NCI-H2227 (cell line): ENCODE measurements around the gene HRH2.
A peak's percentile ranks its signal among the peaks of the same experiment; 100 is the strongest.
"Not testable (repeated sequence)": the region's sequence is repeated elsewhere in the genome, so short reads cannot be mapped to it uniquely, and the experiment has no call there.

Experiments used
- DNase-seq: peaks from one replicate; lab custom pipeline; 2025; ENCODE audit not compliant: unreplicated experiment; lab: John Stamatoyannopoulos, UW

HRH2 gene

GRCh38 chr5:175642998-175643397 is 14.9 kb upstream of the HRH2 start:
- no peak for DNase-seq

DNA sequence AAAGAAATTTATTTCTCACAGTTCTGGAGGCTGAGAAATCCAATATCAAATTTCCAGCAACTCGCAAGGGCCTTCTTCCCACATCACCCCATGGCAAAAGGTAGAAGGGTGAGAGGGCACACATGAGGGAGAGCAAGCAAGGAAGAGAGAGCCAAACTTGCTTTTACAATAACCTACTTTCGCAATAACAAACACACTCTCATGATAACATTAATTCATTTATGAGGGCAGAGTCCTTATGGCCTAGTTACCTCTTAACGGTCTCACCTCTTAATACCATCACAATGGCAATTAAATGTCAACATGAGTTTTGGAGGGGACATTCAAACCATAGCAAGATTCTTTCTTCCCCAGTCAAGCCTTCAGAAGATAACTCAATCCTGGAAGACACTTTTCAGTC is 11.6 kb upstream of the HRH2 start:
- no peak for DNase-seq

DNA sequence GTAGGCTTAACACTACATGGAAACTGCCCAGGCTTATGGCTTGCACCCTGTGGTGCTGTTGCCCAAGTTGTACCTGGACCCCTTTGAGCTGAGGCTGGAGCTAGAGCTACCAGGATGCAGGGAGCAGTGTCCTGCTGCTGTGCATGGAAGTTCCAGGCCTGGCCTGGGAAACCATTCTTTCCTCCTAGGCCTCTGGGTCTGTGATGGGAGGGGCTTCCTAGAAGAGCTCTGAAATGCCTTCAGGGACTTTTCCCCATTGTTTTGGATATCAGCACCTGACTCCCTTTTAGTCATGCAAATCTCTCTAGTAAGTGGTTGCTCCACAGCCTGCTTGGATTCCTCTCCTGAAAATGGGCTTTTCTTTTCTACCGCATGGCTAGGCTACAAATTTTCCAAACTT is 7.9 kb upstream of the HRH2 start:
- DNase-seq, result no peak

GRCh38 chr5:175650430-175651205 is 7.3 kb upstream of the HRH2 start:
- DNase-seq, result not testable (repeated sequence)

DNA sequence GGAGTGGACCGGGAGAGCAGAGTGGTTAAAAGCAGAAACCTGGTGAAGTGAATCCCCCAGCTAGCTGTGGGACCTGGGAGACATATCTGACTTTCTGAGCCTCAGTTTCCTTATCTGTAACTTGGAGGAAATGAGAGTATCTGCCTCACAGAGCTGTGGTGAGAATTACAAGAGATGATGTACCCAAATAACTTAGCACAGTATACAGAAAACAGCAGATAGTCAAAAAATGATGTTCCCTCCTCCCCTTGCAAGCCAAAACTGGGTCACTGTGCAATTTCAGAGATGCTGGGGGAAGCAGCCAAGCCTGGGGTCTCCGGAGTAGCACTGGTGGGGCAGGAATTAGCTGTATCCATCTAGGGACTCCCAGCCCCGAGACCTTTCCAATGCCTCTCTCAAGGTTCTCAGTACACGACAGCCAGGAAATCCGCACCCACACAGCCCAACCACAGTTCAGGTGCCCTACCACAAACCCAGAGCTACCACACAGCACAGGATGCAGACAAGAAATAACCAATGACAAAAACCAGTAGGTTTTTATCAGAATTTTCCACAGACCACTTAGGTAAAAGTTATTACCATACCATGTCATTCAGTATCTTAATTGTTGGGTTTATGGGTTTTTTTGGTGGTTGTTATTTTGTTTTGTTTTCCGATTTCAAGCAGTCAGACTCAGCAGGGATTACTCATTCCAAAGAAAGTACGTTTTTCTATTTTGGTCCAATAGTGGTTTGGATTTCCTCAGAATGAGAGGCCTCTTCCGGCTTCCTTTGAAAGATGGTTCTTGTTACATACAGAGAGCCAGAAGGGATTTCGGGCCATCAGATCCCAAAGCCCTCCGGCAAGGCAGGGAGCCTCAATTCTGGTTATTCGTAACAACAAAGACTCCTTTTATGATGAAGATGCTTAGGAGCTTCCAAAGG is 4.9 kb upstream of the HRH2 start:
- DNase-seq, result no peak

GRCh38 chr5:175653763-175654162 is 4.1 kb upstream of the HRH2 start:
- DNase-seq, result no peak

GRCh38 chr5:175654339-175654738 is 3.5 kb upstream of the HRH2 start:
- DNase-seq, result peak; percentile 1

DNA sequence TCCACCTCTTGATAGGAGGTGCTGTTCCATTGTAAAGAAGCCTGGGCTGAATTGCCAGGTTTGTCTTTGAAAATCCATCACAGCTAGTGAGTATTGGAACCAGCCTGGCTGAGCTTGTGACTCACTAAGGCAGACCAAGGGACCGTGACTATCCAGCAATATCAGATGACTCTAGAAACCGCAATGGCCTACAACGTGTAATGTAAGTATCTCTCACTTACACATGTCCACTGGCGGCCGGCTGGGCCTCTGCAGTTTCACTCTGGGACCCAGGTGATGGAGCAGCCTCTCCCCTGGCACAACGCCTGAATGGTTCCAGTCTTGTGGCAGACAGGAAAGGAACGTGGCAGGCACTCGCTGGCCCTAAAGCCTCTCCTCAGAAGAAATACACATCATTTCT is 3.1 kb upstream of the HRH2 start:
- no peak for DNase-seq

GRCh38 chr5:175655411-175655810 is 2.5 kb upstream of the HRH2 start:
- no peak for DNase-seq

DNA sequence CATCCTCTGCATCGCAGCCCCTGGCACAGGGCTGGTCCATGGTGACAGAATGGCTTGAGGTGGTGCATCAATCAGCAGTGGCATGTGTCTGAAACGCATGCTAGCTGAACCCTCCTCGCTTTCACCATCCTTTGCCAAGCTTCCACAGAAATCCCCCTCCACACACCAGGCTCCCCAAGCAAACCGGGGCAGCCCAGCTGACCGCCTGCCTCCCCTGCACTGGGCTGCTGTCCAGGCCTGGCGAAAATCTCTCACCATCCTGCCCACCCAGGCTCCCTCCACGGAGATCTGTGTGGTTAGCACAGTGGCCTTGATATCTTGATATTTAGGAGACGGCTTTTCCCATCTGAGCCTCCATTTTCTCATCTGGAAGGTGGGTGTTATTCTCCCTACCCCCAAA is 905 bp upstream of the HRH2 start:
- DNase-seq, result no peak

- DNase-seq, result no peak
Measured at GRCh38 chr5:175658299-175659145, 651 bp downstream of the HRH2 start.

GRCh38 chr5:175659546-175660253 is 1.8 kb downstream of the HRH2 start:
- no peak for DNase-seq

- no peak for DNase-seq
Measured at GRCh38 chr5:175663186-175664184, 5.6 kb downstream of the HRH2 start.

GRCh38 chr5:175664723-175665122 is 6.9 kb downstream of the HRH2 start:
- no peak for DNase-seq

- DNase-seq, result no peak
Measured at GRCh38 chr5:175666216-175666615, 8.3 kb downstream of the HRH2 start.

- DNase-seq, result no peak
Measured at GRCh38 chr5:175668006-175668405, 10.1 kb downstream of the HRH2 start.

GRCh38 chr5:175670372-175670771 is 12.5 kb downstream of the HRH2 start:
- DNase-seq, result no peak

- no peak for DNase-seq
Measured at GRCh38 chr5:175671013-175671412, 13.1 kb downstream of the HRH2 start.

DNA sequence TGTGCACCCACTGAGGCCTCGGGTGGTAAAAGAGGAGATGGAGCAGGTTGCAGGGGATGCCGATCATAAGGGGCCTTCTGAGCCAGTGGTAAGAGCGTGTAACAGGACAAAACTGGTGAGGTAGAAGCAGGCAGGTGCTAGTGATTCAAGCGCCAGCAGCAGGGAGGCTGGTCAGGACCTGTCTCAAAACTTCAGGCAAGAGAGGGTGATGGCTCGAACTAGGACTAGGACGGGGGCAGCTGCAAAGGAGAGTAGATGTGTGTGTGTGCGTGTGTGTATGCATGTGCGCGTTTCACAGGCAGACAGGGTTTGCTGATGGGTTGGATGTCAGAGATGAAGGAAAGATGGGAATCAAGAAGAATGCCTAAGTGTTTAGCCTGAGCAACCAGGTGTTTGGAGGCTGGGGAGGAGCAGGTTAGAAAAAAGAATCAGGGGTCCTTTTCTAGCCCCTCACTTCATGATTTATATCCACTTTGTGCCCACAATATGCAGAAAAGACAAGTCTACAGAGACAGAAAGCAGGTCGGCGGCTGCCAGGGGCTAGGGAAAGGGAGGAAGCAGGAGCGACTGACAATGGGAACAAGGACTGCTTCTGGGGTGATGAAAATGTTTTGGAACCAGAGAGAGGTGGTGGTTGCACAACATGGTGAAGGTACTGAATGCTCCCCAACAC is 15.2 kb downstream of the HRH2 start:
- DNase-seq, result no peak
